ENCODE data around the gene ASIP. TPM values are rescaled to one million over a fixed set of nuclear protein-coding genes. Genes with fewer than 3 reads are reported as not detected.
"Not testable (repeated sequence)": the region's sequence is repeated elsewhere in the genome, so short reads cannot be mapped to it uniquely, and the experiment has no call there.

ASIP gene
- 0.28 TPM for polyA plus RNA-seq (2013, experiment 1 of 2; ENCODE audit: insufficient read length)
- polyA plus RNA-seq (2013, experiment 2 of 2; ENCODE audit: insufficient read length) = 0.26 TPM

GRCh38 chr20:34240693-34241615, at the start of gene ASIP:
TSS of gene ASIP (plus strand) at chr20:34241423. CDS start at chr20:34260375, 18,952 bp downstream.
- peak; percentile 74 for DNase-seq

- peak; percentile 43 for DNase-seq
Measured at GRCh38 chr20:34193051-34193450, 48.2 kb upstream of the ASIP start.

- DNase-seq = no peak
Measured at GRCh38 chr20:34199183-34199582, 42.0 kb upstream of the ASIP start.

GRCh38 chr20:34200023-34200422, 41.2 kb upstream of the ASIP start:
- DNase-seq = no peak

GRCh38 chr20:34201531-34201930, 39.7 kb upstream of the ASIP start:
- DNase-seq = no peak

- not testable (repeated sequence) for DNase-seq
Measured at GRCh38 chr20:34205172-34205880, 35.9 kb upstream of the ASIP start.

- DNase-seq = no peak
Measured at GRCh38 chr20:34209111-34209510, 32.1 kb upstream of the ASIP start.

- no peak for DNase-seq
Measured at GRCh38 chr20:34210271-34210670, 31.0 kb upstream of the ASIP start.

GRCh38 chr20:34211591-34211990, 29.6 kb upstream of the ASIP start:
- DNase-seq = no peak

- no peak for DNase-seq
Measured at GRCh38 chr20:34213213-34213612, 28.0 kb upstream of the ASIP start.

GRCh38 chr20:34215711-34216381, 25.4 kb upstream of the ASIP start:
- DNase-seq = peak; percentile 62

- no peak for DNase-seq
Measured at GRCh38 chr20:34216382-34216742, 24.9 kb upstream of the ASIP start.

- DNase-seq = peak; percentile 90
Measured at GRCh38 chr20:34220561-34220960, 20.7 kb upstream of the ASIP start.

GRCh38 chr20:34222208-34222607, 19.0 kb upstream of the ASIP start:
- peak; percentile 98 for DNase-seq

- DNase-seq = not testable (repeated sequence)
Measured at GRCh38 chr20:34224251-34224650, 17.0 kb upstream of the ASIP start.

- DNase-seq = no peak
Measured at GRCh38 chr20:34231634-34232033, 9.6 kb upstream of the ASIP start.

- DNase-seq = no peak
Measured at GRCh38 chr20:34232494-34233087, 8.6 kb upstream of the ASIP start.

GRCh38 chr20:34233687-34234086, 7.5 kb upstream of the ASIP start:
- DNase-seq = no peak

- no peak for DNase-seq
Measured at GRCh38 chr20:34235875-34236274, 5.3 kb upstream of the ASIP start.

GRCh38 chr20:34237942-34238341, 3.3 kb upstream of the ASIP start:
- DNase-seq = no peak

- no peak for DNase-seq
Measured at GRCh38 chr20:34240121-34240520, 1.1 kb upstream of the ASIP start.

GRCh38 chr20:34242015-34242414, 792 bp downstream of the ASIP start:
- not testable (repeated sequence) for DNase-seq

GRCh38 chr20:34242879-34243278, 1.7 kb downstream of the ASIP start:
- DNase-seq = no peak
